ENCODE measurements around the gene ATXN1. TPM values are rescaled to one million over a fixed set of nuclear protein-coding genes. Genes with fewer than 3 reads are reported as not detected.

ATXN1 gene
- total and polyA plus RNA-seq, 2 experiments from 2014 or later: 4.8 to 9.1 TPM

GRCh38 chr6:16291739-16292138 lies 469.5 kb downstream of the ATXN1 start:
- no peaks in the 10 kb centered on the region for H3K79me2 ChIP-seq (replicated peaks; ENCODE audit: insufficient read depth)
- ATAC-seq (no peak), DNase-seq (ENCODE audit: low spot score) (no peak)
- H3F3A ChIP-seq (replicated peaks; ENCODE audit: low read depth): no peaks in the 10 kb centered on the region
- H3K4me1 Mint-ChIP-seq: peaks cover 8% of the 10 kb centered on the region
- H3K9me2 ChIP-seq (ENCODE audit: insufficient read depth): no peaks in the 10 kb centered on the region
- H3K27me3 Mint-ChIP-seq (ENCODE audit: insufficient read depth, low read depth, poor library complexity): peaks cover 8% of the 10 kb centered on the region
- no peak overlapping the region for H3K27ac ChIP-seq (ENCODE audit: low read depth)
- no peak overlapping the region for H3K4me2 ChIP-seq
- H3K4me1 ChIP-seq (ENCODE audit: insufficient read depth): no peaks in the 10 kb centered on the region
- H3K4me3 ChIP-seq: no peak overlapping the region
- no peaks in the 10 kb centered on the region for H3K27me3 ChIP-seq (ENCODE audit: insufficient read depth)
- no peaks in the 10 kb centered on the region for H4K20me1 ChIP-seq (replicated peaks; ENCODE audit: insufficient read depth)
- no peaks in the 10 kb centered on the region for H3K36me3 ChIP-seq (ENCODE audit: insufficient read depth)
- H3K27ac Mint-ChIP-seq: no peak overlapping the region
- H2AFZ ChIP-seq: no peak overlapping the region
- TF ChIP-seq EZH2 (IDR thresholded peaks at IDR 0.05; ENCODE audit: low read depth, unreplicated experiment) (no peak), ZNF462 (CRISPR knock-in tag; IDR thresholded peaks at IDR 0.05) (no peak)
- H3K4me3 Mint-ChIP-seq: no peak overlapping the region
- H3K9me3 Mint-ChIP-seq: no peaks in the 10 kb centered on the region; the same call in 2 of the 3 replicates
- no peaks in the 10 kb centered on the region for H3K36me3 Mint-ChIP-seq (ENCODE audit: low read depth)

- no peak overlapping the region for H3K4me2 ChIP-seq
- no peaks in the 10 kb centered on the region for H3K27me3 ChIP-seq (ENCODE audit: insufficient read depth)
- H3K9me2 ChIP-seq (ENCODE audit: insufficient read depth): no peaks in the 10 kb centered on the region
- H3K27ac ChIP-seq (ENCODE audit: low read depth): no peak overlapping the region
- Mint-ChIP-seq H3K4me3 (no peak overlapping the region), H3K27ac (no peak overlapping the region), H3K4me1 (peaks cover 8% of the 10 kb centered on the region), H3K36me3 (ENCODE audit: low read depth) (no peaks in the 10 kb centered on the region), H3K9me3 (no peaks in the 10 kb centered on the region), H3K27me3 (ENCODE audit: insufficient read depth, low read depth, poor library complexity) (peaks cover 11% of the 10 kb centered on the region)
- no peaks in the 10 kb centered on the region for H3K36me3 ChIP-seq (ENCODE audit: insufficient read depth)
- H3K79me2 ChIP-seq (replicated peaks; ENCODE audit: insufficient read depth): no peaks in the 10 kb centered on the region
- no peaks in the 10 kb centered on the region for H3K4me1 ChIP-seq (ENCODE audit: insufficient read depth)
- H2AFZ ChIP-seq: no peak overlapping the region
- DNase-seq (ENCODE audit: low spot score) (no peak), ATAC-seq (no peak)
- H3F3A ChIP-seq (replicated peaks; ENCODE audit: low read depth): no peaks in the 10 kb centered on the region
- H4K20me1 ChIP-seq (replicated peaks; ENCODE audit: insufficient read depth): no peaks in the 10 kb centered on the region
- no peak overlapping the region for H3K4me3 ChIP-seq
- TF ChIP-seq NANOG (IDR thresholded peaks at IDR 0.05; ENCODE audit: borderline replicate concordance) (no peak), REST (IDR thresholded peaks at IDR 0.05; ENCODE audit: unreplicated experiment) (no peak), ETS1 (IDR thresholded peaks at IDR 0.05) (no peak), ZNF114 (CRISPR knock-in tag; IDR thresholded peaks at IDR 0.05) (no peak), EZH2phosphoT487 (IDR thresholded peaks at IDR 0.05; ENCODE audit: unreplicated experiment) (no peak), EZH2 (IDR thresholded peaks at IDR 0.05; ENCODE audit: low read depth, unreplicated experiment) (no peak), CREB1 (CRISPR knock-in tag; IDR thresholded peaks at IDR 0.05; ENCODE audit: low read depth) (no peak)
Measured at GRCh38 chr6:16288163-16288562, 473.1 kb downstream of the ATXN1 start.

All from GM23338 (cell line).